Right lobe of liver (tissue), 6 donors: ENCODE results near the gene ACOX3. TPM values are rescaled to one million over a fixed set of nuclear protein-coding genes. Genes with fewer than 3 reads are reported as not detected.
A peak's percentile ranks its signal among the peaks of the same experiment; 100 is the strongest.

Source experiments
- ATAC-seq, 4 donors: fragments of 200-7000 bp; cut with Tn5 transposase; one replicate each; pipeline ENCODE4 v1.9.1; 2020; ENCODE audit warnings: mild to moderate bottlenecking in 4 of 4, moderate library complexity in 4 of 4
- DNase-seq, 3 donors: peaks; one replicate each; pipeline ENCODE4 v3.0.0-alpha.2; 2020
- H3K27ac ChIP-seq, 3 donors: fragments of 200-600 bp; one replicate each; pipeline ENCODE4 v1.8.0; 2022
- H3K27me3 ChIP-seq, 2 donors: fragments of 200-600 bp; one replicate each; pipeline ENCODE4 v1.8.0; 2022
- H3K36me3 ChIP-seq, 4 donors: fragments of 200-600 bp; sonication (generic) in 1 of 4; one replicate each; pipeline versions ENCODE4 v1.5.1 to v1.8.0; 2017 to 2022; ENCODE audit warnings: control low read depth in 1 of 4
- H3K4me1 ChIP-seq, 4 donors: fragments of 200-600 bp; sonication (generic) in 1 of 4; one replicate each; pipeline versions ENCODE4 v1.5.1 to v1.8.0; 2017 to 2022; ENCODE audit warnings: control low read depth in 1 of 4
- H3K4me3 ChIP-seq, 3 donors: fragments of 200-600 bp; one replicate each; pipeline ENCODE4 v1.8.0; 2022
- H3K9me3 ChIP-seq, 4 donors: fragments of 200-600 bp; sonication (generic) in 1 of 4; one replicate each; pipeline versions ENCODE4 v1.5.1 to v1.8.0; 2017 to 2022; ENCODE audit warnings: control low read depth in 1 of 4
- CTCF ChIP-seq, 4 donors: fragments of 200-600 bp in 3 of 4; fragments of 450-650 bp in 1 of 4; IDR thresholded peaks; one replicate each; pipeline versions ENCODE4 v1.5.1 to v1.8.0; 2016 to 2022; ENCODE audit warnings: antibody characterized with exemption in 4 of 4, mild to moderate bottlenecking in 2 of 4
- POLR2A ChIP-seq: fragments of 450-650 bp; IDR thresholded peaks from one replicate; pipeline ENCODE4 v1.6.1; 2017; ENCODE audit warnings: antibody characterized with exemption, mild to moderate bottlenecking
- WGBS: methylation state at CpG from one replicate; pipeline ENCODE4 v1.1.6; 2018; ENCODE audit warnings: low coverage, low lambda C conversion rate; ENCODE audit not compliant: insufficient coverage; ENCODE audit errors: missing lambda C conversion rate; 5-methylcytosine and 5-hydroxymethylcytosine counted together
- intact Hi-C, 2 donors: fragments of 100-400 bp; cut with DNase I; formaldehyde crosslinking; loops; one replicate each; pipeline versions ENCODE4 v1.11.2 to v1.14.1; 2022
- total RNA-seq, 6 experiments: library from RNA; depleted of rRNA in 2 of 6; stranded (reverse); fragments of >200 nt in 2 of 6; fragmentation: NEBNext Ultra II Directional in 3 of 6; extraction: Animal tissue kit (Norgen Biotek cat#: 25700) in 3 of 6; gene quantifications; one replicate each; pipeline versions ENCODE4 v1.1.0 to v1.2.4, GENCODE V29; 2016 to 2023
- donor health status: DM: no; HTN: yes; CAD: no.
- donor health status: DM: no; HTN: no; CAD: no.
- donor health status: DM: no; HTN: no; CAD: no.
- donor health status: DM: no; HTN: yes; CAD: no.
- donor health status: DM: no; HTN: yes; CAD: no.

Gene ACOX3
- total RNA-seq, 6 experiments from 2014 or later = 18.5 to 36.9 (median 21.9) TPM

- WGBS = 60% methylated on average over 1 of the region's 28 CpGs
- no peaks in the 10 kb centered on the region for H3K9me3 ChIP-seq
- H3K27me3 ChIP-seq = no peaks in the 10 kb centered on the region
- no peaks in the 10 kb centered on the region for H3K36me3 ChIP-seq
- peak in 1 of 3 donors; percentile 54 for DNase-seq
- H3K27ac ChIP-seq = no peak overlapping the region
- intact Hi-C loops = no loop called here
- ATAC-seq = no peak
- no peak overlapping the region for H3K4me3 ChIP-seq
- H3K4me1 ChIP-seq = peaks cover 0 to 3% (median 0%) of the 10 kb centered on the region in 4 donors
- no peak for TF ChIP-seq POLR2A
- no peak for TF ChIP-seq CTCF (IDR thresholded peaks at IDR 0.05)
These were observed 58.5 kb downstream of the ACOX3 start for GRCh38 chr4:8381814-8382581.

GRCh38 chr4:8380511-8381415 lies 59.8 kb downstream of the ACOX3 start:
- DNase-seq (peak in 1 of 3 donors; percentile 32), ATAC-seq (no peak)
- Histone ChIP-seq H3K4me1 (peaks cover 0 to 3% (median 0%) of the 10 kb centered on the region in 4 donors), H3K36me3 (no peaks in the 10 kb centered on the region), H3K9me3 (no peaks in the 10 kb centered on the region), H3K4me3 (no peak overlapping the region), H3K27me3 (no peaks in the 10 kb centered on the region), H3K27ac (no peak overlapping the region)
- TF ChIP-seq POLR2A (no peak), CTCF (IDR thresholded peaks at IDR 0.05) (no peak)
- 91% methylated on average over 13 of the region's 22 CpGs for WGBS
- intact Hi-C loops = no loop called here

GRCh38 chr4:8379771-8380170 lies 60.8 kb downstream of the ACOX3 start:
- intact Hi-C loops = no loop called here
- TF ChIP-seq CTCF (IDR thresholded peaks at IDR 0.05) (no peak), POLR2A (no peak)
- H3K36me3 ChIP-seq = no peaks in the 10 kb centered on the region

GRCh38 chr4:8379281-8379680 lies 61.2 kb downstream of the ACOX3 start:
- no peaks in the 10 kb centered on the region for H3K9me3 ChIP-seq
- no peak for ATAC-seq
- intact Hi-C loops = no loop called here
- 92% methylated on average over 2 of the region's 12 CpGs for WGBS
- no peak for DNase-seq
- H3K27ac ChIP-seq = no peak overlapping the region
- H3K4me3 ChIP-seq = no peak overlapping the region
- H3K4me1 ChIP-seq = no peaks in the 10 kb centered on the region
- H3K36me3 ChIP-seq = no peaks in the 10 kb centered on the region
- H3K27me3 ChIP-seq = no peaks in the 10 kb centered on the region
- TF ChIP-seq CTCF (IDR thresholded peaks at IDR 0.05) (no peak), POLR2A (no peak)

More at GRCh38 chr4:8379771-8380170, 60.8 kb downstream of the ACOX3 start:
- Histone ChIP-seq H3K4me1 (no peaks in the 10 kb centered on the region), H3K4me3 (no peak overlapping the region), H3K27me3 (no peaks in the 10 kb centered on the region), H3K27ac (no peak overlapping the region), H3K9me3 (no peaks in the 10 kb centered on the region)
- no peak for ATAC-seq
- DNase-seq = no peak
- 100% methylated on average over 4 of the region's 6 CpGs for WGBS
